Raji (cell line): ENCODE results near the gene DOCK8.

Source experiments
- POLR2A ChIP-seq: IDR thresholded peaks from 2 replicates; pipeline ENCODE4 v1.6.1; 2011; ENCODE audit warnings: low read depth, low read length, control low read depth; ENCODE audit not compliant: insufficient read depth

Gene DOCK8

DNA sequence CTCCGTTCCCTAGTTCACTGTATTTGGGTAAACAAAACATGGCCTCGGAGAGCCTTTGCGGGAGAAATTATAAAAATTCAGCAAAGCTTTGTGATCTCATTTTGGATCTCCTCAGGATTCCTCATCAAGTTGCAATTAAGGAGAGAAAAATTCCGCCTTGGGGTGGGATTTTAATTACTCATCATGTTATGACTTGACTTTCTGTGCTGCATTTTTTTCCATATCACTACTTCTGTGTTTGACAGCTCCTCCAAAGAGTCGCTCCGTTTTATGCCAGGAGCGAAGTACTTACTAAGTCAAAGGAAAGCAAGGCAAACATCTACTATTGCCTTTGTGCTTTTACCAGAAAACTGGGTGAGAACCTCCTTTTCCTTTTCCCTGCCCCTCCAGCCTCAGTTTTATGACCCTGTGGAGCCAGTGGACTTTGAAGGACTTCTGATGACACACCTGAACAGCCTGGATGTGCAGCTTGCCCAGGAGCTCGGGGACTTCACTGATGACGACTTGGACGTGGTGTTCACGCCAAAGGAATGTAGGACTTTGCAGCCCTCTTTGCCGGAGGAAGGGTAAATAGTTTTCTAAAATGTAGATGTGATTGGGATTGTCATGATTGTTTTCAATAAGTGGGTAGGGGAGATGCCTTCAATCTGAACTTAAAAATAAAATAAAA is 71.5 kb downstream of the DOCK8 start:
- TF ChIP-seq POLR2A = no peak

DNA sequence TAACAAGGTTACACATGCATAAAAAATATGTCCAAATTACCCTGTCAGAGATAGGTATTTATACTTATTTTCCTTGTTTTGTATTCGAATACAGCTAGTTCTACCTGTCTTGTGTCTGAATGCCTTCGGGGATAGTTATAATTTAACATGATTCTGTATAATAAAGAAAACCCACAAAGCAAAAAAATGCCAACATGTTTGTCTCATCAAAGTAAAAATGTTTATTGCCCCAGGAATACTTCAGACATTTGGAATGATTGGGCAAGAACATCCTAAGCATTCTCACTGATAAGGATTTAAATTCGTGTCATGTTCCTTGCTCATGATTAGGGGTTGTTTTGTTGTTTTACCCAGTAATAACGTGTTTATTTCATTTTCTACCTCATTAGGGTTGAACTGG is 74.5 kb downstream of the DOCK8 start:
- no peak for TF ChIP-seq POLR2A

DNA sequence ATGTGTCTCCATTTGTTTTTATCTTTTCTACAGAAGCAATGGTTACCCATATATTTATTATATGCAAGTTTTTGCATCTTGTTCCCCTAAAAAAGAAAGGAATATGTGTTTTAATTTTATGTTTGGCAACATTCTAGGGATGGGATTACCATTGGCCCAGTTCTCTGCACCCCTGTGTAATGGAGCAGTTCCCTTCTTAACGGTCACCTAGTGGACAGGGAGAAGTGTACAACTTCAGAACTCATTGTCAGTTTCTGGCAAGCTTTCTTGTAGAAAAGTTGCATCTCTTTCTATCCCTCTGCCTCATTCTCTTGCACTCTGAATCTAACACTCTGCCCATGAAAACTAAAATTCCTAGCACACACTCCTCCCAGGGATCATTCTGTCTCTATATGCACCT is 78.2 kb downstream of the DOCK8 start:
- TF ChIP-seq POLR2A = no peak

DNA sequence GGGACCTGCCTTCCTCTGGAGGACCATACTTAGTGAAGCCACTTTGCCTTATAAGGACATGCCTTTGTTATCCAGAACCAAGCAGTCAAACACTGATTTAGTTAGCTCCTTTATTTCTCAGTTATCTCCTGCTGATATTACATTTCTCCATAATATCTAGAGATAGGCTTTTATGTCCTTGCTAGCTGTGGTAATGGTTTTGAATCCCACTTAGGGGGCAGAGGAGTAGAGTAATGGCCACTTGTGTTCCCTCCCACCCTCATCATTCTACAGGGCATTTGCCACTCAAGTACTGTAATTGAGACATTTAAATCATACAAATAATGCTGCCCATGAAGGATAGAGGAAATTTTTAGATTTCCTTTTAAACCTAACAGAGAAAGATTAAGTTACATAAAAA is 80.9 kb downstream of the DOCK8 start:
- no peak for TF ChIP-seq POLR2A

DNA sequence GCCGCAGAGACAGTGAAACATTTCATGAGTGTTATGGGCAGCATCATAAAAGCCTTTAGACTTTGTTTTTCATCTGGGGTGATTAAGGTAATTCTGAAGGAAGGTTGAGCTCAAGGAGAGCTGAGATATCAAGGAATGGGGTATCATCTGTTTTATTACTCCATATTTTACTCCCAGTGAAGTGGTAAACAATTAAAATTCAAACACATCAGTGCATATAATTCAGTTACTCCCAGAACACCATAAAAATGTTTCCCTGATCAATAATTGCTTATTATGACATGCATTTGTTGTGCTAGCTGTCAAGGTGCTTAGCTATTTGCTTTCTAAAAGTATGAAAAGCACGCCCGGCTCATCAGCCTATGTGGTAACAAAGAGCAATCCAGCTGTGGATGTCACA is 81.7 kb downstream of the DOCK8 start:
- TF ChIP-seq POLR2A = no peak

DNA sequence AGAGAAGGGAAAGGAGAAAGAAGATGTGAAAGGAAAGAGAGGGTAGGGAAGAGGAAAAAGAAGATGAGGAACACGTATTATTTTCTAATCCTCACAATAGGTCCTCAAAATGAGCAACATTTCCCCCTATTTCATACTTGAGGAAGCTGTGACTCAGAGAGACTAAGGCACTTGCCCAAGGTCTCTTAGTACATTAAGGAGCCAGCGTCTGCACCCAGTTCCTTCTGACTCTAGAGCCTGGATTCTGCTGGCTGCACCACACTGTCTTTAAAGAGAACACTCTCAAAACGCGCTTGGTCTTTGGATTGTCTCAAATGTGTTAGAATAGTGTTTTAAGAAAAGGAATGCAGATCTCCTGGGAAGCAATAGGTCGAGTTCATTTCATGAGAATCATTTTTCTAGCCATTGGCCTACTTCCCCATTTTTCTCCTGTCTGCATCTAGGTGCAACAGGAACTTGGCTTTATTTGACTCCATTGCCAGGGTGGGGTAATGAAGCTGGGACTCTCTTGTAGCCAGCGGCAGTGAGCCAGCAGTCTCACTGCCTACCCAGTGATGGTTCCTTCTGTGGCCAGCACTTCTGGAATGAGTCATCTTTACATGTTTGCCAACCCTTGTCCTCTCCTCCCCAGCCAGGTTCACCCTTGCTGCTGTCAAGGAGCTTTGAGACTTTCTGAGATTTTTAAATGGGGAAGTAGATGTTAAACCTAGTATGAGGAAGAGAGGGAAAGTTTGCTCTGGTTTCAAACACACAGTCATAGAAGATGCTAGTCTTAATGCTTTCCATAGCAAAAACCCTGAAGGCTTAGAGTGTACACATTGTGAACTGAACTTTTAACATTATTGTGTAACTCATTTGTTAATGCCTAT is 82.7 kb downstream of the DOCK8 start:
- TF ChIP-seq POLR2A = no peak

DNA sequence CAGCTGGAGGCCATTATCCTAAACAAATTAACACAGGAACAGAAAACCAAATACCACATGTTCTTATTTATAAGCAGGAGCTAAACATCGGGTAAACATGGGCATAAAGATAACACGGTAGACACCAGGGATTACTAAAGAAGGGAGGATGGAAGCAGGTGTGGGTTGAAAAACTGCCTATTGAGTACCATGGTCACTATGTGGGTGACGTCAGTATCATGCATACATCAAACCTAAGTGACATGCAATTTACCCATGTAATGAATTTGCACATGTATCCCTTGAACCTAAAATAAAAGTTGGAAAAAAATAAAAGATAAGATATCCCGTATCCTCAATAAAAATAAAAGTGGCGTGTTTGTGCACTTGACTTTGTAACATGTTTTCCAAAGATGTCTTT is 88.8 kb downstream of the DOCK8 start:
- TF ChIP-seq POLR2A = no peak

DNA sequence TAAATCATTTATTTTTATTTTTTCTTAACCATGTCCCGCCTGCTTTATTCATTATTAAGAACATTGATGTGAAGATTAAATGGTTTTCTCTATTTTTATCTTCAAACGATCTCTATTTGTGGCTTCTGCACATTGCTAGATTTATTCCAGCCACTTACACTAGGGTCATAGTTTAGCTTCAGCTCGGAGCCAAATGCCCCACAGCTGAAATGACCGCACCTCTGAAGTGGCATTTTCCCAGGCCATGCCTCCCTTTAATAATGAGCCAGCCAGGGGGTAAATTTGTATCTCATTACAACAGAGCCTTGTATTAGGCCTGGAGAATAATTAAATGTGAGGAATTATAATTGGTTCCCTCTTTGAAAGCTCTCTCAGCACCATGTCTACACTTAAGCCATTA is 89.4 kb downstream of the DOCK8 start:
- TF ChIP-seq POLR2A = no peak

DNA sequence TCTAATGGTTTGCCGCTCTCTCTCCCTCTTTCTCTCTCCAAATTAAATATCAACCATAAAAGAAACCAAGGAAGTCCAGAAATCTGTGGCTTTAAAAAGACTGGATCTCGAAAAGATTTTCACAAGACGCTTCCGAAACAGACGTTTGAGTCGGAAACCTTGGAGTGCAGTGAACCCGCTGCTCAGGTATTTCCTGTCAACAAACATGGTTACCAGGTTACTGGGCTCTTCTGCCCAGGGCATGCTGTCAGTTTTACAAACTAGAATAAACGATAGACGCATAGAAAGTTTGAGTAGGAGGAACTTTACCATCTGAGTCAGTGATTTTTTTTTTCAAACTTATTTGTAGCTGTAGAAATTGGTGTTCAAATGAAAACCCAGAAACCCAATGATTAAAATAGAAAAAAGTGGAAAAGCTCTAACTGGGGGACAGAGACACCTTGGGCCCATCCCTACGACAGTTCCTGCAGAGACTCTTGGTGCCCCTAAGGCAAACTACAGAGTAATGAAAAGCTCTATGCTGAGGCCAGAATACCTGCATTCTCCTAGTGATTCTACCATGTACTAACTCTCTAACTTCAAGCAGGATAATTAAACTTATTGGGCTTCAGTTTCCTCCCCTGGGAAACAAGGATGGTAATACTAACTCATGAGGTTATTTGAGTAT is 90.0 kb downstream of the DOCK8 start:
- TF ChIP-seq POLR2A = no peak

DNA sequence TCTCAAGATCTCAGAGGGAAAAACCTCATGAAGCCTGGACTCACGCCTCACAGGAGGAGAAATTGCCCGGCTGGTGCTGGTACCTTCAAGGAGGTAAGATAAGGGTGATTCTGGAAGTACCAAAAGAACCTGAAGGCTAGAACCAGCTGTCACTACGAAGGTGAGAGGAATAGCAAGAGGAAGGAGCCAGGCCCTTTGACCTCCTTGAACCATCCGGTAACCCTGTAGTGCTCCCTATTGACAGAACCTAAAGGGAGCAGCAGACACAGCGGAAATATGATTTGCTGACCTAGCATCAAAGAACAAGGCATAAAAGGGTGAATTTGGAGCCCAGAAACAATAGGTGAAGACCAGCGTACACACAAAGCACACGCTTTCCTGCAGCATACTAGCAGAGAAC is 92.2 kb downstream of the DOCK8 start:
- no peak for TF ChIP-seq POLR2A

DNA sequence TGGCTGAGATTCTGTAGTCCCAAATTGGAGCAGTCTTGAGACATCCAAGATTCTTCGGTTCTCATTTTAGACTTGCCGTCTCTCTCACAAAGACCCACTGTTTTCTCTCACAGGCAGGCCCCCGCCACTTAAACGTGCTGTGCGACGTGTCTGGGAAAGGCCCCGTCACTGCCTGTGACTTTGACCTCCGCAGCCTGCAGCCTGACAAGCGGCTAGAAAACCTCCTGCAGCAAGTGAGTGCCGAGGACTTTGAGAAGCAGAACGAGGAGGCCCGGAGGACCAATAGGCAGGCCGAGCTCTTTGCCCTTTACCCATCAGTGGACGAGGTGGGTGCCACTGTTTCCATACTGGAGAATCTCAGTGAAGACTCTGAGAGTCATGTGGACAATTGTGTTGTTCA is 97.2 kb downstream of the DOCK8 start:
- TF ChIP-seq POLR2A = no peak

DNA sequence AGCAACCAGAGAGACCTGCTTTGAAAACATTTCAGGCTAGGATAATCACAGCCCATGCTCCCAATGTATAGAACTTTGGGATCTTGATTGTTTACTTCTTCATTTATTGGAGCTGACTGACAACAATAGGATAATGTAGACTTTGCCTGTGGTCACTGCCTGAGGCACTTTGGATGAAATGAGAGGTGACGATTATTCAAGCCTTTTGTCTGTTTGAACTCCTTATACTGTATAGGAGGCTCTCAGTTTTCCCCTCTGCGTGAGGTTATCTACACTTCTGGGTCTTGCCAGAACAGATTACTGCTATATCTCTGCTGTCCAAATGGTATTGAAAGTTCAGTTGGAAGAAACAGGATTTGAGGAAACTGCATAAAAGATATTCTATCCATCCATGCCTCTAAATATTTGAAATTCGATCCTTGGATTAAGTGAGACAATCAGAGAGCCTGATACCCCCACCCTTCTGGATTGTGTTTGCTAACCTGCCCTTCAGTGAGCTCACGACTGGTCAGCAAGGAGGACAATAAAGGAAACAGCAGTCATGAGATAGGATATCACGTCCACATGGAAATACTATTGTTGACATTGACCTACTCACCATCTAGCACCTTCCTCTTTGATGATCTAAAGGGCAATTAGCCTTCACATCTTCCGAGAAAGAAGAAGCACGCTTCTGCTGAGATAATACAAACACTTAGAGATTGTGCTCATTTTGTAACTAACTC is 98.1 kb downstream of the DOCK8 start:
- TF ChIP-seq POLR2A = no peak

DNA sequence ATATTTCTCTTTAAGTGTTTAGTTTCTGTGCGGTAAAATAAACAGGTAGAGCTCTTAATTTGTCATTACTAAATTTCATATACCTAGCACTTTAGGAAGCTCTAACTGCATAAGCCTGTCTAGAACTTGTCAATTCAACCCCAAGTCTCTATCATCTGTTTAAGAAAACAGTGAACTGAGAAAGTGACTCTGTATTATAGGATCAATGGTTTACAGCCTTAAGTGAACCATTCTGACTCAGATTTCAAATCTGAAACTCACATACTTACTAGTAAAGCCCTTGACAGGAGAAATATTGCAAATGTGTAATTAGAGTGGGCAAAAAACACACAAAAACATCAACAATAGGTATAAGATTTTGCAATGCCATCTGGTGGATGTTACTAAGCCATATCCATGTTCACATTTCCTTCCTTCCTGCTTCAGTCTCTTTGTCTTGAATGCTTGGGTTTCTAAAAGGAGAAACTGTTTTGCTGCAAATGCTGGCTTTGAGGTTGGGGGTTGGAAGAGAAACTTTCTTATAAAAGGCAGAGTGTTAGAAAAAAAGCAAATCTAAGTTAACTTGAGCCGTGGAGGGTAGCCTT is 101.8 kb downstream of the DOCK8 start:
- TF ChIP-seq POLR2A = no peak

DNA sequence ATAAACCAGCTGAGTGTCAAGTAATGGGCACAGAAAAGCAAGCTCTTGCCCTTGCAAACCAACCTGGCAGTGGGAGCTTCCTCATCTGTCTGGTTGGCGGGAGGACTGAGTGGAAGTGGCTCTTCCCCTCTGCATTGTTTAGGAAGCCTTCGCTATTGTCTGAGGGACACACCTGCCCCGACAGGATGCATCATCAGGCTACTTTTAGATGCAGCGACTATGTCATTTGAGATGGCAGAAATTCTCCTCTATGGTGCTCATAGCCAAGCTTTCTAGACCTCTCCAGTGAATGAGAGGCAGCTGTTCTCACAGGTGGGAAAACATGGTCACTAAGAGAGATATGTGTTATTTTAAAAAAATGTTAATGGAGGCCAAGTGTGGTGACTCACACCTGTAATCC is 104.0 kb downstream of the DOCK8 start:
- TF ChIP-seq POLR2A = no peak

DNA sequence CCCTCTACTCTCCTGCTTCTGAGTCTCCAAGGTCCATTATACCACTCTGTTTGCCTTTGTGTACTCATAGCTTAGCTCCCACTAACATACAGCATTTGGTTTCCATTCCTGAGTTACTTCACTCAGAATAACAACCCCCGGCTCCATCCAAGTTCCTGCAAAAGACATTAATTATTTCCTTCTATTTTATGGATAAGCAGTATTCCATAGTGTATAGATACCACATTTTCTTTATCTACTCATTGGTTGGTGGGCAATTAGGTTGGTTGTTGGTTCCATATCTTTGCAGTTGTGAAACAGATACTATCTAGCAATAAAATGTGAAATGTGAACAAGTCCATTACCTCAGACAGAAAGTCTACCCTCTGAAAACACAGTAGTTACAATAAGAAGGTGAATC is 110.3 kb downstream of the DOCK8 start:
- no peak for TF ChIP-seq POLR2A
